HG03139 (cell line): ENCODE measurements around the gene PAFAH1B1.

Source experiments
- ATAC-seq: cut with Tn5 transposase; IDR thresholded peaks from one replicate; pipeline ENCODE4 v1.9.1; 2021; ENCODE audit not compliant: unreplicated experiment

PAFAH1B1 gene

GRCh38 chr17:2713881-2714280 lies 120.4 kb downstream of the PAFAH1B1 start:
- no peak for ATAC-seq

DNA sequence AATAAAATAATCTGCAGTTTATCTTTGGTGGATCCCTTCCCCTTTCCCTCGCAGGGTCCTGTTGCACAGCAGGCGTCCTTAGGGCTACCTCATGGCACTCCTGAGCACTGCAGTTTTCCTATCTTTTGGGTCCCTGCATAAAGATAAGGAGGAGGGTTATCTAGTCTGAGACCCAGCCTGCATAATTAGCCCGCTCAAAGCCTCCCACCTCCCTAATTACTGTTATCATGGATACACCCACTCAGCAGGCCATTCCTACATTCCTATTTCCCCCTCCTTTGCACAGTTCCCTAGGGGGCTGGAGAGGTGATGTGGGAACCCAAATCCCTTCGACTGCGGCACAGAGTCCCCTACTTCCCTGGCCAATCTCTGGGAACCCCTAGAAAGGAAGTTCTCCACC lies 123.2 kb downstream of the PAFAH1B1 start:
- no peak for ATAC-seq

- no peak for ATAC-seq
Measured at GRCh38 chr17:2718150-2718938, 124.9 kb downstream of the PAFAH1B1 start.

- ATAC-seq, result no peak
Measured at GRCh38 chr17:2719861-2720260, 126.4 kb downstream of the PAFAH1B1 start.

- ATAC-seq, result no peak
Measured at GRCh38 chr17:2721603-2722002, 128.1 kb downstream of the PAFAH1B1 start.

DNA sequence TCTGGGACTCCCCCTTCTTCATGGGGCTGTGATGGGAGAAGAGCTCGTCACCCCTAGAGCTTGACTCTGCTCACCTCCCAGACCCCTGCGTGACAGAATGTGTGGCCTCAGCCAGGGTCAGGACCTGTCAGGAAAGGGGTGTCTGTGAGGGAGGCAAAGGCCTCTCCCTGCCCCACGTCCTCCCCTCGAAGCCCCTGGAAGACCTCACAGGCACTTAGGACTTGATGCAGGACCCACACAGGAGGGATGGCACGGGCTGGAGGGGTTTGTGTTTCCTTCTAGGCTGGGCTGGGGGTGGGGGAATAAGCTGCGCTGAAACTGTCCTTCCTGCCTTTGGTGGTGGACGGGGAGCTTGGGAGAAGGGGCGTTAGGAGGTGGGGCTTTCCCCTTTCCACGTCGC lies 129.2 kb downstream of the PAFAH1B1 start:
- no peak for ATAC-seq

DNA sequence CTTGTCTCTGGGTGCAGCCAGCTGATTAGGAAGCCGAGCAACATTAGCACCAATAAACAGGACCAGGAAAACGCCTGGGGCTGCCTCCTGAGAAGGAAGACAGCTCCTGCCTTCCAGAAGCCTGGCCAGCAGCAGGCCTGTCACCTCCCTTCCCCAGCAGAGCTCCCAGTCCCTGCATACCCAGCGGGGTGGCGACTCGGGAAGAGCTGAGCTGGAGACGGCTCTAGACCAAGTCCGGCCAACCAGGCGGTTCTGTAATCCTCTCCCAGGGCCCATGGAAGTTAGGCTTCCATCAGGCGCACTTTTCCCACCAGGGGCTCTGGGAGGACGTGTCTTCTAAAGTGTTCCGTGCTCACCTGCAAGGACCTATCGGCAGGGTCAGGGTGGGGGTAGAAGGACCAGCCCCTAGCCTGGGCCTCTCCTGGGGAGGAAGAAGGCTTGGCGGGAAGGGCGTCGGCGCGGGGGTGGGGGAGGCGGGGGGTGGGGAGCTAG lies 130.1 kb downstream of the PAFAH1B1 start:
- no peak for ATAC-seq

DNA sequence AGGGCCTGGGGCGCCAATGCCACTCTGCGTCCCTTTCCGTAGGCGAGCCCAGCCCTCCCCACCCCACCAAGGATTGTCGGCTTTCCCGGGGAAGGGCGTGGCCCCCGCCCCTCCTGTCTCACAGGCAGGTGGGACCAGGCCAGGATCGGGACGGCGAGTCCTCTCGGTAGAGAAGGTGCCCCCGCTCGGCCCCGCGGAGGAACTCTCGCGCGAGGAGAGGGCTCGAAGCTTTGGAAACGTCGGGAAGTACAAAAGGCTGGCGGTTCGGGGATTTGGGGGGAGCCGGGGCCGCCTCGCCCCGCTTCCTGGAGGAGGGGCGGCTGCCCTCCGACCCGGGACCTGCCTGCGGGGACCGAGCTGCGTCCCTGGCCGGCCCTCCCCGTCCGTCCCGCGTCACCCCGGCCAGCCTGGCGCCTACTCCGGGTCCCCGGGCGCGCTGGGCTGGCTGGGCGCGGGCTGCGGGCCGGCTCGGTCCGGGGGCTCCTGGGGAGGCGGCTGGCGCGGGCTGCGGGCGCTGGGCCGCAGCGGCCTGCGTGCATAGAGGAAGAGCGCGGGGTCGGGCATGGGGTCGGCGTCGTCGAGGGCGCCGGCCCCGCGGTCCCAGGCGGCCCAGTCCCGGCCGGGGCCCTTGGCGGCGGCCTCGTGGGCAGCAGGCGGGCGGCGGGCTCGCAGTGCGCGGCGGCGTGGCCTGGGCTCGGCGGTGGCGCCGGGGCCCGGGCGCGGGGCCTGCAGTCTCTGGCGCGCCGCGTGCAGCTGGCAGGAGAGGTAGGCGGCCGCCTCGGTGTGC lies 130.7 kb downstream of the PAFAH1B1 start:
- no peak for ATAC-seq

DNA sequence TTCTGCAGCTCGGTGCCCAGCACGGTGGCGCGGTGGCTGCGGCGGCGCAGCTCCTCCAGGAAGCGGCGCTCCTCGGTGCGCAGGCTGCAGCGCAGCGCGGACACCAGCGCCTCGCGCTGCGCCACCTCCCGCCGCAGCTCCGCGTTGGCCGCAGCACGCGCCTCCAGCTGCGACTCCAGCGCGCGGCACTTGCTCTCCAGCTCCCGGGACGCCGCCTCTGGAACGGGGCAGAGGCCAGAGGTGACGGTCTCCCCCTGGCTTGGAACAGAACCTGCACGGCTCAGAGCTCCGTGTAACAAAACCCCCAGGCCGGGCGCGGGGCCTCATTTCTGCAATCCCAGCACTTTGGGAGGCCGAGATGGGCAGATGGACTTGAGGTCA lies 131.3 kb downstream of the PAFAH1B1 start:
- ATAC-seq, result no peak

- no peak for ATAC-seq
Measured at GRCh38 chr17:2730764-2731353, 137.4 kb downstream of the PAFAH1B1 start.

DNA sequence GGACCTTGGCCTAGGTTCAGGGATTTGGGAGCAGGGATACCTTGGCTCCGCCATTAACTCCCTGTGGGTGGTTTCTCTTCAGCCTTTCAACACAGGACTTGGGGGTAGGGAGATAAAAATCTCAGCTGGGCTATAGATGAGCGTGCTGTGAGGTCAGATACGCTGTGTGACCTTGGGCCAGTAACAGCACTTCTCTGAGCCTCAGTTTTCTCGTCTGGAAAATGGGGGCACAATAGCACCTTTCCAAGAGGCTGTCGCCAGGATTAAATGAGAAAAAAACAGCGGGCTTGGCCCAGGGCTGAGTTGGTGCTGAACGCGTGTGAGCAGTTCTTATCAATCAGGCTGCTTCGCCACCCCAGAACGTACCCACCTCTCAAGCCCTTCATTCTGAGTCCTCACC lies 138.4 kb downstream of the PAFAH1B1 start:
- ATAC-seq, result no peak

DNA sequence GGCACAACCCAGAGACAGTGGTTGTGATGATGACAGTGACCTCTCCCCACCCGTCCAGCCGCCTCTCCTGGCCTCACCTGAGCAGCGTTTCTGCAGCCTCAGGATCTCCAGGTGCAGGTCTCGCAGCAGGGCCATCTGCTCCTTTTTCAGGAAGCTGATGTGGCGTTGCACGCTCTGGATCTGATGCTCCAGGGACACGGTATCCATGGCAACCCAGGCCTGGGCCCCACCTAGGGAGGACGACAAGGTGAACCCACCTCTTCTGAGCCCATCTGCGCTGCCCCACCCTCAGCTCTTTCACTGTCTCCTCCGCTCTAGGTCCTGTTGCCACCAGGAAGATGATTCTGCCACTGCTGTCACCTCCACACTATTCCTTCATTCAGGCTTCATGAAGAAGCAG lies 141.5 kb downstream of the PAFAH1B1 start:
- no peak for ATAC-seq
